HG02610 (cell line): Measurements from ENCODE around the gene SLFNL1.
A peak's percentile ranks its signal among the peaks of the same experiment; 100 is the strongest.

ENCODE experiments used
- ATAC-seq: cut with Tn5 transposase; IDR thresholded peaks from one replicate; pipeline ENCODE4 v1.9.1; 2021; ENCODE audit warnings: mild to moderate bottlenecking, moderate library complexity; ENCODE audit not compliant: unreplicated experiment

The SLFNL1 gene

DNA sequence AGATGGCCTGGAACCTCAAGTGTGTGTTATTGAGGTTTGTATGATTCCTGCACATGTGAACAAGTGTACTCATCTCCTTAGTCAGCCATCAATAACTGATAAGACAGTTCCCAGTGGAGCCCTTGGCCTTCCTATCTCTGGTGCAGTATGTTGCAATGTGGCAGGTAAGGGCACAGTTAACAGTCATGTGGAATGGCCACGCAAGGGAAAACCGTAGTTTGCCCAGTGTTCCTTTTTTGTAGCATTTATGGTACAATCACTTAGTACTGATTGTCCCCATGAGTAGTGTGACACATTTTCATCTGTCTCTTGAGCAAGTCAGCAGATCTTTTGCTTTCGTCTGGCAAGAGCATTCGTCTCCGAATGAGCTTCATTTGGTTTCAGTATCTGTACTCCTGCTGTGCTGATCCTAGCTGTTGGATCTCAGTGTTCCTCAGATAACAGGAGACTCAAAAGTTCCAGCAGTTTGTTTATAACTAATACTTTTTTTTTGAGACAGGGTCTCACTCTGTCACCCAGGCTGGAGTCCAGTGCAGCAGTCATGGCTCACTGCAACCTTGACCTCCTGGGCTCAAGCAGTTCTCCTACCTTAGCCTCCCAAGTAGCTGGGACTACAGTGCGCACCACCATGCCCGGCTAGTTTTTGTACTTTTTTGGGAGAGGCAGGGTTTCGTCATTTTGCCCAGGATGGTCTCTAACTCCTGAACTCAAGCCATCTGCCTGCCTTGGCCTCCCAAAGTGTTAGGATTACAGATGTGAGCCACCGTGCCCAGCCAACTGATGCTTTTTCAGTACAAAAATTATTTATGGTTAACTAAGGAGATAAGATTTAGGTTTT, 33.9 kb downstream of the SLFNL1 start:
- no peak for ATAC-seq

DNA sequence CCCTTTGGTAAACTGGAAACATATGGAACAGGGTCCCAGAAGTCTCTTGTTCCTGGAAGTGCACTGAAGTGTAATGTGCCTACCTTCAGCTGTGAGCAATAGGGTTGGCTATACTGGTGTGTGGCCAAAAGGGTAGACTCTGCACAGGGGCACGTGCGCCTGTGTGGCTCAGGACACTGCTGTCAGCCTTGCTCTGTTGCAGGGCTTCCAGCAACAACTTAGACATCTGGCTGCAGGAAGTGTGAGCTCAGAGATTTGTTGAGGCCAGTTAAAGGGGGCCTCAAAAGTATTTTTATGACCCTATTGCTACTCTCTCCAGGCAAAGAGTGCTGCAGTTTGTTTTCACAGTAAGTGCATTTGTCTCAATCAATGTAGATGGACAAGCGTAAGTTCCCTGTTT, 34.6 kb downstream of the SLFNL1 start:
- ATAC-seq = no peak

DNA sequence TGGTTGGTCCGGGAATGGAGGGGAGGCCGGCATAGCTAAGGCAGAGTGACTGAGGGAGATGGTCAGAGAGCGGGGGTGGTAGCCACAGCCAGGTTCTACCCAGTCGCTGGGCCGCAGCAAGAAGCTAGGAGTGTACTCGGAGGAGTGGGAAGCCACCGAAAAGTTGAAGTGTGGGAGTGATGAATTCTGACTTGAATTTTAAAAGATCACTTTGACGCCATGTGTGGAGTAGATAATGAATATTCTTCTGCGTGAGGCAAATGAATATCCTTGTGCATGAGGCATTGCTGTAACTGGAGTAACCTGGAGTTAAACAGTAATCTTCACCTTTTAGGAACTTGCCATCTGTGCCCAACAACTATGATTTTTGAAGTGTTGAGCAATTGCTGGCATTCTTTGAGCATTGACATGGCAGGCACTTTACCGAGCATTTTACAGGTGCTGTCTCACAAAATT, 35.2 kb downstream of the SLFNL1 start:
- ATAC-seq = no peak

DNA sequence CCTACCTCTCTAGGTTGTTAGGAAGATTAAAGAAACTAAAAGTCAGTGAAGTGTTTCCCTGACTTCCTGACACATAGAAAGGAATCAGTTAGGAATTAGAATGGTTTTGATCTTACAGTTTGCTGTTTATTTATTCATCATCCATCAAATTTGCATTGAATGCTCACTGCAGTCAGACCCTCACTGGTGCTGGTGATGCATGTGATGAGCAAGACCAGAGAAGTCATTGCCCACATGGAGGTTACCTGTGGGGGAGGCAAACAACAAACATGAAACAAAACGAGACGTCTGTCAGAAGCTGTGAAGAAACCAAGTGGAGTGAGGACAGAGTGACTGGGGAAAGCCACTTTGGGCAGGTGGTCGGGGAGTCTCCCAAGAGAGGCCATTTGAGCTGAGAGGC, 35.6 kb downstream of the SLFNL1 start:
- no peak for ATAC-seq

- no peak for ATAC-seq
Observed at GRCh38 chr1:40985161-40985560, 36.4 kb downstream of the SLFNL1 start.

GRCh38 chr1:40984531-40984930, 37.0 kb downstream of the SLFNL1 start:
- no peak for ATAC-seq

- ATAC-seq = no peak
Observed at GRCh38 chr1:40984066-40984465, 37.5 kb downstream of the SLFNL1 start.

GRCh38 chr1:40983286-40983685, 38.2 kb downstream of the SLFNL1 start:
- ATAC-seq = no peak

GRCh38 chr1:40982721-40983120, 38.8 kb downstream of the SLFNL1 start:
- ATAC-seq = no peak

GRCh38 chr1:40981691-40982448, 39.7 kb downstream of the SLFNL1 start:
- no peak for ATAC-seq

DNA sequence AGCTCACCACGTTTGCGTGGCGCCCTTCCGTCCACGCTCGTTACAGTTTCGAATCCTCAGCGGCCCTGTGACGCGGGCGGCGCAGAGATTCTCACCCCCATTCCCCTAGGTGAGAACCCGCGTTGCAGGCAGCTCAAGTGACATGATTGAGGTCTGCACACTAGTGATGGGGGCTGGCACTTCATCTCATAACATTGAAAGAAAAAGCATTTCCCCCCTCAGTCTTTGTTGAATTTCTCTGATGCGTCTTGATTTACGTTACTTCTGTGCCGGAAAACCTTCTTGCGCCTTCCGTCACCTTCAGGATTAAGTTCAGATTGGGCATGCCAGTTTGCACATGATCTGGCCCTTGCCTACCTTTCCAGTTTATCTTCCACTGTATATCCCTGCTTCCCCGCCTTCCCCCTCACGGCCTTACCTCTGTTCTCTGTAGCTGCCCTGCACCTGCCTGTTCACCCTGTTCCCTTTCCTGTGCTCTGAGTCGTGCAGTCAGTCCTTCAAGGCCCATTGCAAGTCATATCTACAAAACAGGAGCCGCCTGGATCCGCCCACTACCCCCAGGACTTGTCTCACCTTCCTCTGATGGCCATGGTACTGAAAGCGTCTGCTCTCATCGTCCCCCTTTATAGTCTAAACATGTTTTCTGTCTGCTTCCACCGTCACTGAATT, 40.9 kb downstream of the SLFNL1 start:
- ATAC-seq = no peak

GRCh38 chr1:40980068-40980452, 41.5 kb downstream of the SLFNL1 start:
- ATAC-seq = peak; percentile 21

GRCh38 chr1:40979241-40980067, 42.1 kb downstream of the SLFNL1 start, which contains the start of gene CTPS1:
TSS of gene CTPS1 (plus strand) at chr1:40979696. CDS start at chr1:40983291, 3,595 bp downstream.
- peak; percentile 93 for ATAC-seq

GRCh38 chr1:40978886-40979240, 42.7 kb downstream of the SLFNL1 start:
- no peak for ATAC-seq

GRCh38 chr1:40977716-40978115, 43.8 kb downstream of the SLFNL1 start:
- ATAC-seq = no peak

DNA sequence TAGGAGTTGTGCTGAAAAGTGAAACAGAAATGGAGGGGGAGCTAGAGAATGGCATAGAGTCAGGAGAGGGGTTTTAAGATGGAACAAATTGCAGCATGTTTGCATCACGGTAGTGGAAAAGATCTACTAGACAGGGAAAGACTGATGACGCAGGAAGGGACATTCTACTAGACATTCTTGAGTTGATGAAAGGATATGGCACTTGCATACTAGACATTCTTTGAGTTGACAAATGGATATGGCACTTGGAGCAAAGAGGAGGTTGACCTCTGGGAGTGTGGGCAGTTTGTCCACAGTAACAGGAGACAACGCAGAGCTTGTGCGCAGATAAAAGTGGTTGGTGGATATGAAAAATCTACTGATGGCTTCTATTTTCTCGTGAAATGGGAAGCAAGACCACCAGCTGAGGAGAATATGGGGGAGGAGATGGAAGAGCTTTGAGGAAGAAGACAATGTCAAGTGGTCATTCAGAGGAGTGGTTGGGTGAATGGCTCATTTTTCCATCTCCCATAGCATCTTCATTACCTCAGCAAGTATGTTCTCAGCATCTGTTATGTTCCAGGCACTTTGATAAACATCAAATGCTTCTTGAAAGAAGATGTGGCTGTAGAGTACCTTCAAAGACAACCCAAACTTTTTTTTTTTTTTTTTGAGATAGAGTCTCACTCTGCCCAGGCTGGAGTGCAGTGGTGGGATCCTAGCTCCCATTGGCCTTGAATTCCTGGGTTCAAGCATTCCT, 44.4 kb downstream of the SLFNL1 start:
- ATAC-seq = no peak

- no peak for ATAC-seq
Observed at GRCh38 chr1:40974945-40975344, 46.6 kb downstream of the SLFNL1 start.

DNA sequence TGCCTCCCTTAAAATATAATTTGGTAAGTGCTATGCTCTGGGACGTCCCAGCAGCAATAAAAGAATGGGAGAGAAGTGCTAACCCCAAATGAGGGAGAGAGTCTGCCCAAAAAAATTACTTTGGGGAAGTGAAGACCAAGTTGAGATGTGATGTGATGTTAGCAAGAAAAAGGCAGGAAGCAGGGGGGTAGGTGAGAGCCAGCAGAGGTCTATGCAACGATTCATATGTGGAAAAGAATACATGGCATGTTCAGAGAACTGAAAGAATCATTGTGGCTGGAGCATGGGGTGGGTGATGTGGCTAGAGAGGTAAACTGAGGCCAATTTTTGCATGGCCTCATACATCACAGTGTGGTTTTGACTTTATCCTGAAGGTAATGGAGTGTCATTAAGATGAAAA, 47.6 kb downstream of the SLFNL1 start:
- ATAC-seq = no peak

DNA sequence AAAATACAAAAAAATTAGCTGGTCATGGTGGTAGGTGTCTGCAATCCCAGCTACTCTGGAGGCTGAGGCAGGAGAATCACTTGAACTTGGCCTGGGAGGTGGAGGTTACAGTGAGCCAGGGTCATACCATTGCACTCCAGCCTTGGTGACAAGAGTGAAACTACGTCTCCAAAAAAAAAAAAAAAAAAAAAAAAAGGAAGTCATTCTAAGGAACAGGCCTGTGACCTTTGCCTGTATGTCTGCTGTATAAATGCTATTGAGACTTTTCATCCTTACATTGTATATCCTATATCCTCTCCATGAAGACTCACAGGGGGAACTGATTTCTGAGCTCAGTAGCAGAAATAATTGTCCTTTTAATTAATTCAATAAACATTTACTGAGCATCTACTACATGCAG, 49.6 kb downstream of the SLFNL1 start:
- ATAC-seq = no peak

DNA sequence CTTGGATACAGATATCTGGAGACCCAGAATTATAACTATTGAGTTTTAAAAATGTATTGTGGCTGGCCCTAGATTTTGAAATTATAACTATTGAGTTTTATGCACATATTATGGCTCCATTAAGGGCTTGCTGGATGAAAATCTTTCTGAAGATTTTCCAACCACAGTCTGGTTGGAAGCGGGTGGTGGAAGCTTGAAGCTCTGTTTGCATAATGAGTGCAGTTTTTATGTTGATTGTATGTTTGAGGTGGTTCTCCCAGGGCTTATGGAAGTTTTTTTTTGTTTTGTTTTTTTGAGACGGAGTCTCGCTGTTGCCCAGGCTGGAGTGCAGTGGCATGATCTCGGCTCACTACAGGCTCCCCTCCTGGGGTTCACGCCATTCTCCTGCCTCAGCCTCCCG, 52.1 kb downstream of the SLFNL1 start:
- ATAC-seq = no peak
